ENCODE measurements around the gene TTPAL.
A peak's percentile ranks its signal among the peaks of the same experiment; 100 is the strongest.

Gene TTPAL

GRCh38 chr20:44485078-44485829, 9.6 kb downstream of the TTPAL start:
- no peak for DNase-seq (ENCODE audit: low spot score)
- TF ChIP-seq CTCF (IDR thresholded peaks at IDR 0.05; ENCODE audit: borderline replicate concordance, control extremely low read depth, extremely low read depth, insufficient read depth, missing control alignments) = no peak
- in situ Hi-C loops (cut with MboI; ENCODE audit: low sequenced_read_pairs, unreplicated experiment) = no loop called here

- in situ Hi-C loops (cut with MboI; ENCODE audit: low sequenced_read_pairs, unreplicated experiment) = no loop called here
- TF ChIP-seq CTCF (IDR thresholded peaks at IDR 0.05; ENCODE audit: borderline replicate concordance, control extremely low read depth, extremely low read depth, insufficient read depth, missing control alignments) = no peak
- DNase-seq (ENCODE audit: low spot score) = no peak
Measured at GRCh38 chr20:44485830-44486198, 10.1 kb downstream of the TTPAL start.

GRCh38 chr20:44488551-44488950, 12.9 kb downstream of the TTPAL start:
- TF ChIP-seq CTCF (IDR thresholded peaks at IDR 0.05; ENCODE audit: borderline replicate concordance, control extremely low read depth, extremely low read depth, insufficient read depth, missing control alignments) = no peak
- in situ Hi-C loops (cut with MboI; ENCODE audit: low sequenced_read_pairs, unreplicated experiment) = no loop called here
- DNase-seq (ENCODE audit: low spot score) = no peak

GRCh38 chr20:44489223-44489622, 13.5 kb downstream of the TTPAL start:
- in situ Hi-C loops (cut with MboI; ENCODE audit: low sequenced_read_pairs, unreplicated experiment) = no loop called here
- no peak for DNase-seq (ENCODE audit: low spot score)
- TF ChIP-seq CTCF (IDR thresholded peaks at IDR 0.05; ENCODE audit: borderline replicate concordance, control extremely low read depth, extremely low read depth, insufficient read depth, missing control alignments) = no peak

GRCh38 chr20:44489931-44490330, 14.3 kb downstream of the TTPAL start:
- TF ChIP-seq CTCF (IDR thresholded peaks at IDR 0.05; ENCODE audit: borderline replicate concordance, control extremely low read depth, extremely low read depth, insufficient read depth, missing control alignments) = no peak
- in situ Hi-C loops (cut with MboI; ENCODE audit: low sequenced_read_pairs, unreplicated experiment) = no loop called here
- peak; percentile 47 for DNase-seq (ENCODE audit: low spot score)

- in situ Hi-C loops (cut with MboI; ENCODE audit: low sequenced_read_pairs, unreplicated experiment) = no loop called here
- no peak for DNase-seq (ENCODE audit: low spot score)
Measured at GRCh38 chr20:44491635-44492395, 16.1 kb downstream of the TTPAL start.

More at GRCh38 chr20:44491635-44492395, 16.1 kb downstream of the TTPAL start:
- no peak for TF ChIP-seq CTCF (IDR thresholded peaks at IDR 0.05; ENCODE audit: borderline replicate concordance, control extremely low read depth, extremely low read depth, insufficient read depth, missing control alignments)
